Measurements from ENCODE around the gene NXPH1.

Gene NXPH1

DNA sequence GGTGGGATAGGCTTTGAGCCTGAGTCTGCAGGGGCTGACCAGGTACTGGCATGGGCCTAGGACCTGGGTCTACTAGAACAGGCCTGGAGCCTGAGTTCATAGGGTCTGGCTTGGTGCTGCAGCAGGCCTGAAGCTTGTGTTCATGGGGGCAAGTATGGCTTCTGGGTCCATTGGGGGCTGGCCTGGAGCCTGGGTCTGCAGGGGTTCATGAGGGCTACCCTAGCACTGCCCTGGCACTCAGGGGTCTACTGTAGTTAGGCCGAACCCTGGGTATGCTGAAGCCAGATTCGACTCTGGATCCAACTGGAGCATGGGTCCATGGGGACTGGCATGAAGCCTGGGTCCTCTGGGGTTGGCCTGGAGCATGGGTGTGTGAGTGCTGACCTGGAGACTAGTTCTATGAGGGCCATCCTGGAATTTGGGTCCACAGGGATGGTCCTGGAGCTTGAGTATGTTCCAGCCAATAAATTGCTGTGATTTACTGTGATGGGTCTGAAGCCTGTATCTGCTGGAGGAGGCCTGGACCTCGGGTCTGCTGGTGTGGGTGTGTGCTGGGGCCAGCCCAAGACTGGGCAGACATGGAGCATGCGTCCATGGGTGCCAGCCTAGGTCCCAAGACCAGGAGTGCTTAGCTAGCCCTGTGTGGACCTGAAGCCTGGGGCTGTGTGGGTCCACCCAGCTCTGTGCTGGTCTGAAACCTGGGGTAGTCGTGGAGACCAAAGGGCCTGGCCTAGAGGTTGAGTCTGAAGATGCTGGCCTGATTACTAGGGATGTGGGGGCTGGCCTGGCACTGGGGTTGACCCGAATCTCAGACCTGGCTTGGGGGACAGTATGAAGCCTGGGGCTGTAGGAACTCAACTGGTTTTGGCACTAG lies 235.5 kb downstream of the NXPH1 start:
- Histone ChIP-seq H3K36me3 (replicated peaks; ENCODE audit: low read depth, low read length) (no peaks in the 10 kb centered on the region), H3K27ac (ENCODE audit: low read length) (no peak overlapping the region), H4K20me1 (ENCODE audit: insufficient read depth, low read length) (no peaks in the 10 kb centered on the region), H3K9ac (ENCODE audit: low read length) (no peak overlapping the region), H3K27me3 (ENCODE audit: low read depth, low read length) (no peaks in the 10 kb centered on the region), H3K4me3 (ENCODE audit: low read length) (no peak overlapping the region), H3K9me3 (ENCODE audit: insufficient read depth, low read length) (no peaks in the 10 kb centered on the region), H3K4me1 (ENCODE audit: low read length) (no peaks in the 10 kb centered on the region), H3K79me2 (ENCODE audit: low read length) (no peaks in the 10 kb centered on the region), H3K4me2 (ENCODE audit: low read length) (no peak overlapping the region), H2AFZ (ENCODE audit: low read depth, low read length) (no peak overlapping the region)
- TF ChIP-seq EZH2phosphoT487 (IDR thresholded peaks at IDR 0.05; ENCODE audit: low read depth), result no peak
- TF ChIP-seq, protein P1, sequence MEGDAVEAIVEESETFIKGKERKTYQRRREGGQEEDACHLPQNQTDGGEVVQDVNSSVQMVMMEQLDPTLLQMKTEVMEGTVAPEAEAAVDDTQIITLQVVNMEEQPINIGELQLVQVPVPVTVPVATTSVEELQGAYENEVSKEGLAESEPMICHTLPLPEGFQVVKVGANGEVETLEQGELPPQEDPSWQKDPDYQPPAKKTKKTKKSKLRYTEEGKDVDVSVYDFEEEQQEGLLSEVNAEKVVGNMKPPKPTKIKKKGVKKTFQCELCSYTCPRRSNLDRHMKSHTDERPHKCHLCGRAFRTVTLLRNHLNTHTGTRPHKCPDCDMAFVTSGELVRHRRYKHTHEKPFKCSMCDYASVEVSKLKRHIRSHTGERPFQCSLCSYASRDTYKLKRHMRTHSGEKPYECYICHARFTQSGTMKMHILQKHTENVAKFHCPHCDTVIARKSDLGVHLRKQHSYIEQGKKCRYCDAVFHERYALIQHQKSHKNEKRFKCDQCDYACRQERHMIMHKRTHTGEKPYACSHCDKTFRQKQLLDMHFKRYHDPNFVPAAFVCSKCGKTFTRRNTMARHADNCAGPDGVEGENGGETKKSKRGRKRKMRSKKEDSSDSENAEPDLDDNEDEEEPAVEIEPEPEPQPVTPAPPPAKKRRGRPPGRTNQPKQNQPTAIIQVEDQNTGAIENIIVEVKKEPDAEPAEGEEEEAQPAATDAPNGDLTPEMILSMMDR (IDR thresholded peaks at IDR 0.05; ENCODE audit: low read depth, low read length), result no peak

DNA sequence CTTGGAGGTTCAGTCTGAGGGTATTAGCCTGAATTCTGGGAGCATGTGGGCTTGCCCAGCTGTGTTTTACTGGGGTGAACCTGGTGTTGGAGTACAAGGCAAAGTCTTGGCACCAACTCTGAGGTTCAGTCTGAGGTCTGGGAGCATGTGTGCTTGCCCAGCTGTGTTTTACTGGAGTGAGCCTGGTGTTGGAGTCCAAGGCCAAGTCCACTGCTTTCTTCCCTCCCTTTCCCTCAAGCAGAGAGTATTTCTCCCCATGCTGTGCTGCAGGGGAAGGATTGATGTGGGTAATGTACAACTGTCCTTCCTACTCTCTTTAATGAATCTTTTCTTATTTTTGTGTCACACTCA lies 236.1 kb downstream of the NXPH1 start:
- Histone ChIP-seq H3K36me3 (replicated peaks; ENCODE audit: low read depth, low read length) (no peaks in the 10 kb centered on the region), H3K27ac (ENCODE audit: low read length) (no peak overlapping the region), H2AFZ (ENCODE audit: low read depth, low read length) (no peak overlapping the region), H3K4me2 (ENCODE audit: low read length) (no peak overlapping the region), H3K4me3 (ENCODE audit: low read length) (no peak overlapping the region), H3K9ac (ENCODE audit: low read length) (no peak overlapping the region), H4K20me1 (ENCODE audit: insufficient read depth, low read length) (no peaks in the 10 kb centered on the region), H3K79me2 (ENCODE audit: low read length) (no peaks in the 10 kb centered on the region), H3K27me3 (ENCODE audit: low read depth, low read length) (no peaks in the 10 kb centered on the region), H3K4me1 (ENCODE audit: low read length) (no peaks in the 10 kb centered on the region), H3K9me3 (ENCODE audit: insufficient read depth, low read length) (no peaks in the 10 kb centered on the region)
- TF ChIP-seq, protein P1 (IDR thresholded peaks at IDR 0.05; ENCODE audit: low read depth, low read length), result no peak
- TF ChIP-seq EZH2phosphoT487 (IDR thresholded peaks at IDR 0.05; ENCODE audit: low read depth), result no peak

DNA sequence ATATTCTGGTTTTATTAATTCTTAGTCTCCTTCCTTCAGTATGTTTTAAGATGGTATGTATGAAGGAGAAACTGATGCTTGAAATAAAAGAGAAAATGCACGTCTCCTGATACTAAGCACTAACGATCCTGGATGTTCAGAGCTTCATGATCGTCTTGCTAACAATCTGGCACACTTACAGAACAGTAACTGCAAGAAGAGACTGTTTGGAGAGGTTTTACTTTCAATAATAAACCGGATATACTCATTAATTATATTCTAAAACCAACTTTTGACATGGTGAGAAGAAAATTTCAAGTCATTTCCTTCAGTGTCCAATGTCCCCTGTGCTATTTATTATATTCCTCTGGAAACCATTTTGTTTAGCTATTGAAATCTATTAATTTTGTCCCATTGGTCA lies 251.0 kb downstream of the NXPH1 start:
- no peak overlapping the region for H2AFZ ChIP-seq (ENCODE audit: low read depth, low read length)
- H3K27ac ChIP-seq (ENCODE audit: low read length), result no peak overlapping the region
- no peak for TF ChIP-seq EZH2phosphoT487 (IDR thresholded peaks at IDR 0.05; ENCODE audit: low read depth)
- TF ChIP-seq, protein P1 (IDR thresholded peaks at IDR 0.05; ENCODE audit: low read depth, low read length), result no peak
- H3K9me3 ChIP-seq (ENCODE audit: insufficient read depth, low read length), result no peaks in the 10 kb centered on the region
- no peaks in the 10 kb centered on the region for H3K79me2 ChIP-seq (ENCODE audit: low read length)
- no peak overlapping the region for H3K9ac ChIP-seq (ENCODE audit: low read length)
- no peaks in the 10 kb centered on the region for H3K27me3 ChIP-seq (ENCODE audit: low read depth, low read length)
- H3K4me1 ChIP-seq (ENCODE audit: low read length), result no peaks in the 10 kb centered on the region
- H3K4me3 ChIP-seq (ENCODE audit: low read length), result no peak overlapping the region
- no peak overlapping the region for H3K4me2 ChIP-seq (ENCODE audit: low read length)
- H4K20me1 ChIP-seq (ENCODE audit: insufficient read depth, low read length), result no peaks in the 10 kb centered on the region
- no peaks in the 10 kb centered on the region for H3K36me3 ChIP-seq (replicated peaks; ENCODE audit: low read depth, low read length)

DNA sequence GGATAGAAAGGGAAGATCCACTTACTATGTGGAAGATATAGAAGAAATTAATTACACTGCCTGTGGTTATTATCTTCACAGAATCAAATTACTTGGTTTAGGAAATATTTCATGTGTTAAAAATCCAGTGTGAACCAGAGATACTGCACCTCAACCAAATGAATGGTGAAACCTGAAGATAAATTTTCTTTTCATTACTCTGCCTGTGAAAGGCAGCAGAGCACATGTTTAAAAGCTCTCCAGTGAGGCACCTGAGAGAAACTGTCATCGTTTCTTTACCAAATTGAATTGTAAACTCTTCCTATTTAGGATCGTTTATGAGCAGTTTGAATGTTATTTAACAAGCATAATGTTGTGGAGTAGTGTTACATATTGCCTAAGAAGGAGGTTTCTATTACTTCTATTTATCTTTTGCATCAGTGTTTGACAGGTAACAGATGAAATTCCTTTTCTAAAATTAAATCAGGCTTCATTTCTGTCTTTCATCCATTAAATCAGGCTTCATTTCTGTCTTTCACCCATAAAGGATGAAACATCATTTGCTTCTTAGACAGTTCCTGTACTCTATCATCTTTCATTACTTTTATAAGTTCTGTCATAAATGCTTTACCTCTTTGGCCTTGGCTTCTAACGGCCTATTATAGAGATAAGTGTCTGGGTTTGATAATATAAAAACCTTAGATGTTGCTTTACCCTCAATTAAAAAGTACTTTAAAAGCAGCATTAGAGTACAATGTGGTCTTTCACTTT lies 266.6 kb downstream of the NXPH1 start:
- H3K36me3 ChIP-seq (replicated peaks; ENCODE audit: low read depth, low read length), result no peaks in the 10 kb centered on the region
- no peak overlapping the region for H3K27ac ChIP-seq (ENCODE audit: low read length)
- H3K4me1 ChIP-seq (ENCODE audit: low read length), result no peaks in the 10 kb centered on the region
- no peaks in the 10 kb centered on the region for H4K20me1 ChIP-seq (ENCODE audit: insufficient read depth, low read length)
- no peaks in the 10 kb centered on the region for H3K9me3 ChIP-seq (ENCODE audit: insufficient read depth, low read length)
- no peak overlapping the region for H2AFZ ChIP-seq (ENCODE audit: low read depth, low read length)
- no peaks in the 10 kb centered on the region for H3K27me3 ChIP-seq (ENCODE audit: low read depth, low read length)
- TF ChIP-seq EZH2phosphoT487 (IDR thresholded peaks at IDR 0.05; ENCODE audit: low read depth), result no peak
- TF ChIP-seq, protein P1 (IDR thresholded peaks at IDR 0.05; ENCODE audit: low read depth, low read length), result no peak
- H3K9ac ChIP-seq (ENCODE audit: low read length), result no peak overlapping the region
- no peaks in the 10 kb centered on the region for H3K79me2 ChIP-seq (ENCODE audit: low read length)
- no peak overlapping the region for H3K4me3 ChIP-seq (ENCODE audit: low read length)
- H3K4me2 ChIP-seq (ENCODE audit: low read length), result no peak overlapping the region

All from OCI-LY3 (cell line).